Lower lobe of right lung (tissue), 2 donors: Measurements from ENCODE around the gene CELF3. TPM values are rescaled to one million over a fixed set of nuclear protein-coding genes. Genes with fewer than 3 reads are reported as not detected.
A peak's percentile ranks its signal among the peaks of the same experiment; 100 is the strongest.

Experiments used
- ATAC-seq, 2 donors: fragments of 200-7000 bp; cut with Tn5 transposase; one replicate each; pipeline ENCODE4 v1.9.1; 2020 to 2022; ENCODE audit warnings: mild to moderate bottlenecking in 2 of 2, moderate library complexity in 2 of 2
- DNase-seq: peaks from one replicate; pipeline ENCODE4 v3.0.0-alpha.2; 2020
- H3K27ac ChIP-seq: fragments of 200-600 bp; one replicate; pipeline ENCODE4 v1.8.0; 2022
- H3K27me3 ChIP-seq: fragments of 200-600 bp; one replicate; pipeline ENCODE4 v1.8.0; 2022; ENCODE audit warnings: low read depth
- H3K36me3 ChIP-seq: fragments of 200-600 bp; one replicate; pipeline ENCODE4 v1.8.0; 2022; ENCODE audit warnings: mild to moderate bottlenecking
- H3K4me1 ChIP-seq: fragments of 200-600 bp; one replicate; pipeline ENCODE4 v1.8.0; 2022
- H3K4me3 ChIP-seq: fragments of 200-600 bp; one replicate; pipeline ENCODE4 v1.8.0; 2022; ENCODE audit warnings: mild to moderate bottlenecking
- H3K9me3 ChIP-seq: fragments of 200-600 bp; one replicate; pipeline ENCODE4 v1.8.0; 2022
- CTCF ChIP-seq: fragments of 200-600 bp; IDR thresholded peaks from one replicate; pipeline ENCODE4 v1.8.0; 2022; ENCODE audit warnings: antibody characterized with exemption, mild to moderate bottlenecking
- intact Hi-C: fragments of 100-400 bp; cut with DNase I; formaldehyde crosslinking; loops from one replicate; pipeline ENCODE4 v1.11.0; 2022
- total RNA-seq: library from RNA; stranded (reverse); fragmentation: NEBNext Ultra II Directional; extraction: Animal tissue kit (Norgen Biotek cat#: 25700); gene quantifications from one replicate; pipeline ENCODE4 v1.2.1, GENCODE V29; 2021
- donor health status: DM: no; HTN: yes; CAD: no; lungs with severe emphysema.

Gene CELF3
- total RNA-seq, 1 donor from 2014 or later: not detected

GRCh38 chr1:151733126-151733525, 16.5 kb upstream of the CELF3 start:
- H3K4me1 ChIP-seq: no peaks in the 10 kb centered on the region
- intact Hi-C loops: no loop called here
- no peak overlapping the region for H3K27ac ChIP-seq
- TF ChIP-seq CTCF: no peak
- ATAC-seq (no peak), DNase-seq (no peak)
- H3K9me3 ChIP-seq: peaks cover 9% of the 10 kb centered on the region
- H3K36me3 ChIP-seq: no peaks in the 10 kb centered on the region
- H3K4me3 ChIP-seq: no peak overlapping the region
- H3K27me3 ChIP-seq: no peaks in the 10 kb centered on the region

GRCh38 chr1:151729966-151730291, 13.3 kb upstream of the CELF3 start:
- ATAC-seq (peak; percentile 16 to 62), DNase-seq (no peak)
- TF ChIP-seq CTCF: no peak
- Histone ChIP-seq H3K27ac (no peak overlapping the region), H3K4me1 (no peaks in the 10 kb centered on the region), H3K36me3 (no peaks in the 10 kb centered on the region), H3K27me3 (peaks cover 12% of the 10 kb centered on the region), H3K4me3 (no peak overlapping the region), H3K9me3 (no peaks in the 10 kb centered on the region)
- intact Hi-C loops: no loop called here

GRCh38 chr1:151729157-151729965, 12.8 kb upstream of the CELF3 start:
- no peak for TF ChIP-seq CTCF
- H3K4me1 ChIP-seq: no peaks in the 10 kb centered on the region
- intact Hi-C loops: no loop called here
- no peak for DNase-seq
- peak; percentile 63 to 65 for ATAC-seq
- no peak overlapping the region for H3K27ac ChIP-seq
- no peaks in the 10 kb centered on the region for H3K36me3 ChIP-seq
- peaks cover 12% of the 10 kb centered on the region for H3K27me3 ChIP-seq
- H3K9me3 ChIP-seq: no peaks in the 10 kb centered on the region
- H3K4me3 ChIP-seq: no peak overlapping the region

GRCh38 chr1:151728151-151729054, 11.8 kb upstream of the CELF3 start:
- no peaks in the 10 kb centered on the region for H3K9me3 ChIP-seq
- no peak overlapping the region for H3K27ac ChIP-seq
- H3K36me3 ChIP-seq: no peaks in the 10 kb centered on the region
- ATAC-seq: no peak
- no peak for TF ChIP-seq CTCF
- intact Hi-C loops: no loop called here
- H3K27me3 ChIP-seq: peaks cover 12% of the 10 kb centered on the region
- H3K4me3 ChIP-seq: no peak overlapping the region
- H3K4me1 ChIP-seq: no peaks in the 10 kb centered on the region
- DNase-seq: no peak

GRCh38 chr1:151723726-151724370, 7.2 kb upstream of the CELF3 start:
- Histone ChIP-seq H3K27ac (no peak overlapping the region), H3K4me1 (peaks cover 19% of the 10 kb centered on the region), H3K27me3 (peaks cover 12% of the 10 kb centered on the region), H3K9me3 (no peaks in the 10 kb centered on the region), H3K36me3 (no peaks in the 10 kb centered on the region), H3K4me3 (no peak overlapping the region)
- DNase-seq (no peak), ATAC-seq (no peak)
- intact Hi-C loops: no loop called here
- no peak for TF ChIP-seq CTCF
